Peyer's patch (tissue), 4 donors: Measurements from ENCODE around the gene SUGCT. TPM values are rescaled to one million over a fixed set of nuclear protein-coding genes. Genes with fewer than 3 reads are reported as not detected.

Experiments used
- DNase-seq, 3 donors: peaks; one replicate each; pipeline ENCODE4 v3.0.0-alpha.2; 2017 to 2019
- H3K27ac ChIP-seq, 4 donors: fragments of 200-600 bp; sonication (generic); one replicate each; pipeline ENCODE4 v1.5.1; 2016 to 2019
- H3K27me3 ChIP-seq, 2 donors: fragments of 200-600 bp; sonication (generic); one replicate each; pipeline ENCODE4 v1.5.1; 2019
- H3K36me3 ChIP-seq, 3 donors: fragments of 200-600 bp; sonication (generic); one replicate each; pipeline ENCODE4 v1.5.1; 2016 to 2019
- H3K4me1 ChIP-seq, 4 donors: fragments of 200-600 bp; sonication (generic); one replicate each; pipeline ENCODE4 v1.5.1; 2016 to 2019
- H3K4me3 ChIP-seq, 4 donors: fragments of 200-600 bp; sonication (generic); 1 replicate in 3 of 4; 2 replicates in 1 of 4; pipeline ENCODE4 v1.5.1; 2016 to 2019; ENCODE audit warnings: mild to moderate bottlenecking in 1 of 4
- H3K9me3 ChIP-seq, 4 donors: fragments of 200-600 bp; sonication (generic); one replicate each; pipeline ENCODE4 v1.5.1; 2016 to 2019; ENCODE audit warnings: mild to moderate bottlenecking in 1 of 4
- CTCF ChIP-seq, 6 experiments: fragments of 450-650 bp in 4 of 6; fragments of 200-600 bp in 2 of 6; sonication (generic) in 1 of 6; IDR thresholded peaks; one replicate each; pipeline ENCODE4 v1.5.1; 2017 to 2019; ENCODE audit warnings: antibody characterized with exemption in 6 of 6, mild to moderate bottlenecking in 3 of 6, moderate library complexity in 1 of 6
- POLR2A ChIP-seq, 2 donors: fragments of 450-650 bp; IDR thresholded peaks; one replicate each; pipeline ENCODE4 v1.5.1; 2017; ENCODE audit warnings: antibody characterized with exemption in 2 of 2, mild to moderate bottlenecking in 2 of 2, moderate library complexity in 2 of 2
- total RNA-seq, 4 donors: library from RNA; depleted of rRNA; stranded (reverse); fragments of >200 nt; gene quantifications; one replicate each; pipeline ENCODE4 v1.1.0, GENCODE V29; 2016

Gene SUGCT
- total RNA-seq, 4 donors from 2014 or later, result 6.4 to 8.9 (median 8.3) TPM; not detected in 1

GRCh38 chr7:40723829-40724228, 589.0 kb downstream of the SUGCT start:
- Histone ChIP-seq H3K27ac (no peak overlapping the region), H3K4me3 (no peak overlapping the region), H3K36me3 (no peaks in the 10 kb centered on the region), H3K27me3 (no peaks in the 10 kb centered on the region), H3K9me3 (no peaks in the 10 kb centered on the region), H3K4me1 (no peaks in the 10 kb centered on the region)
- no peak for TF ChIP-seq CTCF (IDR thresholded peaks at IDR 0.05)
- no peak for TF ChIP-seq POLR2A (IDR thresholded peaks at IDR 0.05)
- DNase-seq, result no peak

- H3K27me3 ChIP-seq, result no peaks in the 10 kb centered on the region
- TF ChIP-seq POLR2A (IDR thresholded peaks at IDR 0.05) (no peak), CTCF (IDR thresholded peaks at IDR 0.05) (no peak)
- DNase-seq, result no peak
- no peaks in the 10 kb centered on the region for H3K9me3 ChIP-seq
- H3K4me3 ChIP-seq, result no peak overlapping the region
- no peaks in the 10 kb centered on the region for H3K36me3 ChIP-seq
- H3K27ac ChIP-seq, result no peak overlapping the region
- H3K4me1 ChIP-seq, result no peaks in the 10 kb centered on the region
Measured at GRCh38 chr7:40726559-40726958, 591.8 kb downstream of the SUGCT start.

- no peak for DNase-seq
- no peak for TF ChIP-seq CTCF (IDR thresholded peaks at IDR 0.05)
- TF ChIP-seq POLR2A (IDR thresholded peaks at IDR 0.05), result no peak
- no peaks in the 10 kb centered on the region for H3K9me3 ChIP-seq
- H3K4me3 ChIP-seq, result no peak overlapping the region
- H3K27ac ChIP-seq, result no peak overlapping the region
- no peaks in the 10 kb centered on the region for H3K36me3 ChIP-seq
- H3K4me1 ChIP-seq, result no peaks in the 10 kb centered on the region
- no peaks in the 10 kb centered on the region for H3K27me3 ChIP-seq
Measured at GRCh38 chr7:40733114-40733513, 598.3 kb downstream of the SUGCT start.

GRCh38 chr7:40733578-40733977, 598.8 kb downstream of the SUGCT start:
- no peak for DNase-seq

GRCh38 chr7:40739257-40739656, 604.5 kb downstream of the SUGCT start:
- no peak overlapping the region for H3K4me3 ChIP-seq
- TF ChIP-seq CTCF (IDR thresholded peaks at IDR 0.05) (no peak), POLR2A (IDR thresholded peaks at IDR 0.05) (no peak)
- no peak for DNase-seq
- no peaks in the 10 kb centered on the region for H3K36me3 ChIP-seq
- H3K4me1 ChIP-seq, result no peaks in the 10 kb centered on the region
- no peak overlapping the region for H3K27ac ChIP-seq
- H3K9me3 ChIP-seq, result no peaks in the 10 kb centered on the region
- no peaks in the 10 kb centered on the region for H3K27me3 ChIP-seq

More at GRCh38 chr7:40733578-40733977, 598.8 kb downstream of the SUGCT start:
- Histone ChIP-seq H3K4me1 (no peaks in the 10 kb centered on the region), H3K9me3 (no peaks in the 10 kb centered on the region), H3K27me3 (no peaks in the 10 kb centered on the region), H3K27ac (no peak overlapping the region), H3K36me3 (no peaks in the 10 kb centered on the region), H3K4me3 (no peak overlapping the region)
- TF ChIP-seq POLR2A (IDR thresholded peaks at IDR 0.05) (no peak), CTCF (IDR thresholded peaks at IDR 0.05) (no peak)

GRCh38 chr7:40742270-40742669, 607.5 kb downstream of the SUGCT start:
- H3K27ac ChIP-seq, result no peak overlapping the region
- H3K9me3 ChIP-seq, result no peaks in the 10 kb centered on the region
- H3K4me1 ChIP-seq, result no peaks in the 10 kb centered on the region
- no peaks in the 10 kb centered on the region for H3K36me3 ChIP-seq
- no peak for DNase-seq
- TF ChIP-seq POLR2A (IDR thresholded peaks at IDR 0.05), result no peak
- no peak for TF ChIP-seq CTCF (IDR thresholded peaks at IDR 0.05)
- no peak overlapping the region for H3K4me3 ChIP-seq
- H3K27me3 ChIP-seq, result no peaks in the 10 kb centered on the region
